IPS-20b (cell line): ENCODE measurements around the gene FOCAD.
A peak's percentile ranks its signal among the peaks of the same experiment; 100 is the strongest.

Experiments
- H3K27ac ChIP-seq: one replicate; pipeline ENCODE4 v1.5.1; 2013; ENCODE audit warnings: low read length
- H3K27me3 ChIP-seq: 2 replicates; pipeline ENCODE4 v1.6.1; 2013; ENCODE audit warnings: mild to moderate bottlenecking, low read length, inconsistent platforms; ENCODE audit not compliant: insufficient read depth
- H3K36me3 ChIP-seq: 2 replicates; pipeline ENCODE4 v1.6.1; 2013; ENCODE audit warnings: low read depth, mild to moderate bottlenecking, inconsistent platforms, low read length, moderate library complexity; ENCODE audit not compliant: insufficient read depth
- H3K4me1 ChIP-seq: 2 replicates; pipeline ENCODE4 v1.6.1; 2013; ENCODE audit warnings: mild to moderate bottlenecking, control low read depth, inconsistent platforms, low read length, moderate library complexity; ENCODE audit not compliant: insufficient read depth
- H3K4me3 ChIP-seq: 2 replicates; pipeline ENCODE4 v1.5.1; 2013; ENCODE audit warnings: mild to moderate bottlenecking, low read length, inconsistent platforms
- H3K9ac ChIP-seq: 2 replicates; pipeline ENCODE4 v1.6.1; 2013; ENCODE audit warnings: low read depth, mild to moderate bottlenecking, inconsistent platforms, low read length, moderate library complexity
- H3K9me3 ChIP-seq: 2 replicates; pipeline ENCODE4 v1.6.1; 2013; ENCODE audit warnings: mild to moderate bottlenecking, low read depth, low read length, inconsistent platforms; ENCODE audit not compliant: insufficient read depth

The FOCAD gene

DNA sequence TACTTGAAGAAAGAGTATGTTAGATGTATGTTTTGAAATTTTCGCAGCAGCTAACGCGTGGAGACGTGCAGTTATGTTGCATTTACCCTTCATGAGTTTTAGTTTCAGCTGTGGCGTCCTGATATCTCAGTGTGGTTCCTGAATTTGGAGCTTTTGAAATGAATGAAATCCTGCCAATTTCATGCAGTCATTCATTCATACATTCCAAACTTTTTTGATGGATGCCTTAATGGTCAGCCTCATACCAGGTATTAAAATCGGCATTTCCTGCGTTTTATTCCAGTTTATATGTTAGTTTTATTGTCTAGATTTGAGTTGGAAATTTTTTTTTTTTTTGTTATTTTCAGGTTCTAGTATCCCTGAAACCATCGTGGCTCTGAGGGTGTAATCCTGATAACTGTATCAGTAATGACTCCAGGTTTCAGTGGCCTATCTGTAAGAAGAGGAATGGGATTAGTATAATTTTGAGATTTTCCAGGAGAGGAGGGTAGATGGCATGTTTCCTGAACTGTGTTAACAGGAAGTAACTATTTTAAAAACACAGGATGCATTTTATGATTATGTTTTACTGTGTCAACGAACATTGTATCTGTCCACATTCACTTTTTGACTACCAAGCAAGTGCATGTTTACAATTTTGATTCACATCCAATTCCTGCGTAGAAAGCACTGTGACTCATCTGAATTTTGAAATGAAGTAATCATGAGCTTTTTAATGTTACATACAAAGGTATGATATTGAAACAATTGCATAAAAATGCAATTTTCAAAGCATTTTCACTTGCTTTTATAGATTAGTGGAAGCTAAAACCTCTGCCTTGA is 1.0 kb downstream of the FOCAD start:
- Histone ChIP-seq H3K27me3 (no peaks in the 10 kb centered on the region), H3K27ac (no peak overlapping the region), H3K9ac (peak overlapping the region; percentile 86; the same call in 1 of the 2 replicates), H3K4me3 (peak overlapping the region; percentile 77), H3K9me3 (no peaks in the 10 kb centered on the region), H3K36me3 (no peaks in the 10 kb centered on the region), H3K4me1 (peaks cover 5% of the 10 kb centered on the region; the same call in 1 of the 2 replicates)

DNA sequence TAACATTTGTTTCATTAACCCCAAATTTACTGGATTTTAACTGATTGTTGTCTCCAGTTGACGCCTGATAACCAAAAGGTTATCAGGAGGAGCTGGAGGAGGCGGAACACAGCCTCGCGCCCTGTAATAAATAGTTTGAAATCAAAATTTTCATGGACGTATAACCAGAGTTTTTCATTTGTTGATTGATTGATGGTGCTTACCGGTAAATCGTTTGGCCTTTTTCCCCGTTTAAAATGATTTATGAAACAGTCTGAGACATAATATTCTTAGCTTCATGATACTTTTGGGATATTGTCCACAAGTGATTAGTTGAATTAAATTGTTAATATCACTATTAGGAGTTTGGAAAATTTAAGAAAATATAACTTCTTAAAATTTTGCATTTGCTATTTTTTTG is 1.7 kb downstream of the FOCAD start:
- Histone ChIP-seq H3K36me3 (no peaks in the 10 kb centered on the region), H3K9ac (no peak overlapping the region), H3K27me3 (no peaks in the 10 kb centered on the region), H3K9me3 (no peaks in the 10 kb centered on the region), H3K4me3 (no peak overlapping the region), H3K4me1 (peaks cover 6% of the 10 kb centered on the region; the same call in 1 of the 2 replicates), H3K27ac (no peak overlapping the region)

DNA sequence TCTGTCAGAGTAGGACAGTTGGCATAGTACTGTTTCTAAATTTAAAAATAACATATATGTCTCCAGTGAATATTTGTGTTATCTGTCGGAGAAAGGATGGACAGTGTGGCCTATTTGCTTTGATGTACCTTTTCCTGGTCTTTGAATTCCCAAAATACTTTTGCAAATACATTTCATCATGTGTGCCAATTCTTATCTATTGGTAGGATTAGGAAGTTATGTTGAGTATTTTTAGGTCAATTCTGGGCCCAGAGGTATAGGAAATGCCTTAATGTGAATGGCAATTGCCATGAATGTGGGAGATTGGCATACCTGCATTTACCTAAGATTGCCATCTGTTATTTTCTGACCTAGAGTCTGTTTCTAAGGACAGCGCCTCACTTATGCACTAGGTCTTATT is 5.8 kb downstream of the FOCAD start:
- Histone ChIP-seq H3K4me1 (peaks cover 13% of the 10 kb centered on the region; the same call in 1 of the 2 replicates), H3K27me3 (no peaks in the 10 kb centered on the region), H3K27ac (no peak overlapping the region), H3K36me3 (no peaks in the 10 kb centered on the region), H3K9ac (no peak overlapping the region), H3K9me3 (no peaks in the 10 kb centered on the region), H3K4me3 (no peak overlapping the region)

DNA sequence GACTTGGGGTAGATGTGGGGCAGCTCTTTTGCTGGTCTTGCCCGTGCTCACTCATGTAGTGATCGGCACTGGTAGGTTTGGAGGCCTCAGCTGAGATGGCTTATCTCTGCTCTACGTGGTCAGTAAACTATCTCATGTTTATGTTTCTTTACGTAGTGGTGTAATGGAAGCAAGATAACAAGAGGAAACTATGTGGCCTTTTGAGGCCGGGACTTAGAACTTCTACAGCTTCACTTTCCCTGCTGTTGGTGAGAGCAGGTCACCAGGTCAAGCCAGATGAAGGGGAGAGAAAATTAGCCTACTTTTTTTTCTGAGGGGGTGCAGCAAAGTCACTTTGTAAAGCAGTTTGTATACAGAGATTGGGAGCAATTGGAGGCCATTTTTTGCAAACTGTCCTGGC is 8.5 kb downstream of the FOCAD start:
- H3K9ac ChIP-seq, result no peak overlapping the region
- no peaks in the 10 kb centered on the region for H3K36me3 ChIP-seq
- no peaks in the 10 kb centered on the region for H3K27me3 ChIP-seq
- no peak overlapping the region for H3K27ac ChIP-seq
- H3K9me3 ChIP-seq, result no peaks in the 10 kb centered on the region
- peaks cover 13% of the 10 kb centered on the region; the same call in 1 of the 2 replicates for H3K4me1 ChIP-seq
- H3K4me3 ChIP-seq, result no peak overlapping the region

DNA sequence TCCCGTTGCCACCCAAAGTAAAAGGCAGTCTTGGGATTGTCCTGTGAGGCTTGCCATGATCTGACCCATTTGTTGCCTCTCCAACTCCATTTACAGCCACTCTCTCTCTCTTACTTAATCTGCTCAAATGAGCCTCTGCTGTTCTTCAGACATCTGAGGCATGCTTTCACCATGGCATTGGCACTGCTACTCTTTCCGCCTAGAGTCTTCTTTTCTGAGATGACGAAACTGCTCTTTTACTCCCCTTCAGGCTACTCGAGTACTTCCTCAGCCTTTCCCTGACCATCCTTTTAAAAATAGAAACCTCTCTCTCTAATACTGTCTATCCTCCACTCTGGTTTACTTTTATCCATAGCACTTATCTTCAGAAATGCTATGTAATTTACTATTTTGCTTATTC is 9.0 kb downstream of the FOCAD start:
- no peak overlapping the region for H3K27ac ChIP-seq
- H3K9ac ChIP-seq, result no peak overlapping the region
- H3K36me3 ChIP-seq, result no peaks in the 10 kb centered on the region
- no peaks in the 10 kb centered on the region for H3K27me3 ChIP-seq
- peaks cover 13% of the 10 kb centered on the region; the same call in 1 of the 2 replicates for H3K4me1 ChIP-seq
- no peaks in the 10 kb centered on the region for H3K9me3 ChIP-seq
- no peak overlapping the region for H3K4me3 ChIP-seq

DNA sequence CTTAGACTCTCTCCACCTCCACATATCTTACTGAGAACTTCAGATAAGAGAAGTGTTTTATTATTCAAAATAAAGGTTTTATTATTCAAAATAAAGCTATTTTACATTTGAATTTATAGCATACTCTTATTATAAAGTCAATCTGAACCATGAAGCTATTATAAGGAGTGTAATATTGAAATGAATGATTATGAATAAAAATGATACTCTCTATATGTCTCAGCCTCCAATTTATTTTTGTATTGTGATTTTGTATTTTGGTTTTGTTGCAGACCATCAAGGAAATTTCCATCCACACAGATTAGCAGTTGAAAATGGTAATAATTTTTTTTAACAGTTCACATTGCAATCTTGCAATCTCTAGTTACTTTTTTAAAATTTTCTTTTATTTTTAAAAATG is 10.2 kb downstream of the FOCAD start:
- no peaks in the 10 kb centered on the region for H3K36me3 ChIP-seq
- H3K9ac ChIP-seq, result no peak overlapping the region
- H3K27me3 ChIP-seq, result no peaks in the 10 kb centered on the region
- H3K9me3 ChIP-seq, result no peaks in the 10 kb centered on the region
- H3K4me1 ChIP-seq, result peaks cover 13% of the 10 kb centered on the region; the same call in 1 of the 2 replicates
- no peak overlapping the region for H3K27ac ChIP-seq
- H3K4me3 ChIP-seq, result 0 out of 2 replicates have a peak overlapping the region, but pooled peaks have one; percentile 23

DNA sequence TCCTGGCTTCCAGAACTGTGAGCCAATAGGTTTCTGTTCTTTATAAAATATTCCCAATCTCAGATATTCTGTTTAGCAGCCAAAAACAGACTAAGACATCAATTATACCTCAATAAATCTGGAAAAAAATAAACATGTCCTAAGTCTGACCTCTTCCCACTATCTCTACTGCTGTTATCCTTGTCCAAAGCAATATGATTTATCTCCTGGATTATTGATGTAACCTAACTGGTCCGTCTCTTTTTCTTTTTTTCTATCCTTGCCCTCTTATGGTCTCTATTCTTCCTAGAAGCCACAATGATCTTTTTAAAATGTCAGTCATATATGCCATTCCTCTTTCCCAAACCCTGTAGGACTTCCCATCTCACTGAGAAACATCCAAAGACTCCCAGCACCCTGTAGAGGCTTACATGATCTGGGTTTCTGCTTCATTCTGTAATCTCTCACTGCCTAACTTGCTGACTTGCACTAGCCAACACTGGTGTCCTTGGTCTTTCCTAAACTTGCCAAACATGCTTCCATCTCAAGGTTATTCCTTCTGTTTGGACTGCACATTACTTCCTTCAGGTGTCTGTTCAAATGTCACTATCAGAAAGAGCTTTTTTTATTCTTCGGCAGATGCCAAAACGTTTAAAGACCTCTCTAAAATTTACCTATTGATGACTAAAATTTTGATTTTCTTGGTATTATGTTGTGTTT is 13.1 kb downstream of the FOCAD start:
- H3K27me3 ChIP-seq, result no peaks in the 10 kb centered on the region
- peaks cover 9% of the 10 kb centered on the region; the same call in 1 of the 2 replicates for H3K4me1 ChIP-seq
- no peak overlapping the region for H3K4me3 ChIP-seq
- H3K9me3 ChIP-seq, result no peaks in the 10 kb centered on the region
- no peaks in the 10 kb centered on the region for H3K36me3 ChIP-seq
- H3K27ac ChIP-seq, result no peak overlapping the region
- no peak overlapping the region for H3K9ac ChIP-seq

DNA sequence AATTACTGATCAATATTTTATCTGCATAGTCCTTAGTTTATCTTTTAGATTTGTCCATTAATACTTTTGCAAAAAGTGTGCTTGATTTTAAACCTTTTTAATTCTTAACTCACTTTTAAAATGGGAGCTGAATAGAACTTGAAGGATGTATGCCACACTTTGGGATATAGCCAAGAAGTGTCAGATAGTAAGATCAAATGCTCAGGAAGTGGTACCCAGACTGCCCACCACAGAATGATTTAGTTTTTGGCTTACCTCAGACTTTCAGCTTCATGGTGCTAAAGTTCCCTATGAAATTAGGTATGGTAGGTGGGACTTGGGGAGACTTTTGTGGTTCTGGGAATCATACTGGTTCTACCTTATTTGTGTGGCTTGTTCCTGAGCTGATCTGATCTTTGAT is 14.7 kb downstream of the FOCAD start:
- no peak overlapping the region for H3K9ac ChIP-seq
- no peaks in the 10 kb centered on the region for H3K9me3 ChIP-seq
- H3K27ac ChIP-seq, result no peak overlapping the region
- H3K27me3 ChIP-seq, result no peaks in the 10 kb centered on the region
- H3K36me3 ChIP-seq, result no peaks in the 10 kb centered on the region
- H3K4me3 ChIP-seq, result no peak overlapping the region
- H3K4me1 ChIP-seq, result peaks cover 8% of the 10 kb centered on the region; the same call in 1 of the 2 replicates

DNA sequence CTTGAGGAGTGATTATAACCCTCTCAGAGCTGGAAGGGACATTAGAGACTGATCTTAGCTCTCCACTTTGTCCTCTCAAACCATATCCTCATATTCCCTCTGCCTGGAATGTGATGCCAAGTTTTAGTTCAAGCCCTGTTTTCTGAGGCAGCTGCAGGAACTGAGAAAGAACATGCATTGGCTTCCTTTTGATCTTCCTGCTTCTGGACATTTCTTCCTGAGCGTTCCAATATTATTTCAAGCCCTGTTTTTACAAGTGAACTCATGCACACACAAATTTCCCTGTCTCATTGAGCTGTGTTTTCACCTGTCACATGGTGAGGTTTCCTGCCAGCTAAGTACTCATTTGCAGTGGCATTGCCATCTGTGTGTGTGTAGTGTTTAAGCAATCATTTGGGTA is 17.0 kb downstream of the FOCAD start:
- H3K9ac ChIP-seq, result no peak overlapping the region
- H3K9me3 ChIP-seq, result no peaks in the 10 kb centered on the region
- H3K27ac ChIP-seq, result no peak overlapping the region
- no peaks in the 10 kb centered on the region for H3K27me3 ChIP-seq
- H3K4me1 ChIP-seq, result peaks cover 6% of the 10 kb centered on the region; the same call in 1 of the 2 replicates
- no peaks in the 10 kb centered on the region for H3K36me3 ChIP-seq
- no peak overlapping the region for H3K4me3 ChIP-seq

DNA sequence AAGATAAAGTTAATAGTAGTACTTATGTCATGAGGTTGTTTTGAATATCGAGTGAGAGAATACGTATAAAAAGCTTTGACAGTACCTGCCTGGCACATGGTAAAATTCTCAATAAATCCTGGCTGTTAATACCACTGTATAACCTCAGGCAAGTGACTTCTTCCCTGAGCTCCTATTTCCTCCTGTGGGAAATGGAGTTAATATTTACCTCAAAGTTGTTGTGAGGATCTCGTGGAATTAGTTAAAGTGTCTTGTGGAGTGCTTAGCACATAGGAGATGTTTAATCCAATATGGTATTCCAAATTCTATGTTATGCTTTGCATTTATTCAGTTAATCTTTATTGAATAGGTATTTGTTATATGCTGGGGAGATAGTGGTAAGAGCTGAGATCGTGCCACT is 18.5 kb downstream of the FOCAD start:
- H3K4me1 ChIP-seq, result peaks cover 6% of the 10 kb centered on the region; the same call in 1 of the 2 replicates
- no peak overlapping the region for H3K9ac ChIP-seq
- H3K36me3 ChIP-seq, result no peaks in the 10 kb centered on the region
- no peaks in the 10 kb centered on the region for H3K9me3 ChIP-seq
- no peak overlapping the region for H3K27ac ChIP-seq
- H3K4me3 ChIP-seq, result no peak overlapping the region
- no peaks in the 10 kb centered on the region for H3K27me3 ChIP-seq

DNA sequence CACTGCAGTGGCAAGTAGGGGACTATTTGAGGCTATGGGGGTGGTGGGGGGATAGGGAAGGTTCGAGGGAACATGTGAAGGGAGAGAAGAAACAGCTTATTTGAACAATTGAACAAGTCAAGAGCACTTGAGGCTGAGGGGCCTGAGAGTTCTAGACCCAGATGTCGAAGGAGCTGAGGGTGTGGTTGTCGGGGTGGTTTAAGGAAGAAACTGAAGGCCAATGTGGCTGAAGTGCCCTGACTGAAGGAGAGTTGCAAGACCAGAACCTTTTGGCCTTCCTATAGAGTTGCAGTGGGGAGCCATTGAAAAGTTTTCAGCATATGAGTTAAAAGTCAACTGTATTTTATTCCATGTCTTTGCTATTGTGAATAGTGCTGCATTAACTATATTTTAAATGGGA is 19.1 kb downstream of the FOCAD start:
- Histone ChIP-seq H3K27me3 (no peaks in the 10 kb centered on the region), H3K9me3 (no peaks in the 10 kb centered on the region), H3K4me3 (no peak overlapping the region), H3K27ac (no peak overlapping the region), H3K36me3 (no peaks in the 10 kb centered on the region), H3K4me1 (peaks cover 6% of the 10 kb centered on the region; the same call in 1 of the 2 replicates), H3K9ac (no peak overlapping the region)

DNA sequence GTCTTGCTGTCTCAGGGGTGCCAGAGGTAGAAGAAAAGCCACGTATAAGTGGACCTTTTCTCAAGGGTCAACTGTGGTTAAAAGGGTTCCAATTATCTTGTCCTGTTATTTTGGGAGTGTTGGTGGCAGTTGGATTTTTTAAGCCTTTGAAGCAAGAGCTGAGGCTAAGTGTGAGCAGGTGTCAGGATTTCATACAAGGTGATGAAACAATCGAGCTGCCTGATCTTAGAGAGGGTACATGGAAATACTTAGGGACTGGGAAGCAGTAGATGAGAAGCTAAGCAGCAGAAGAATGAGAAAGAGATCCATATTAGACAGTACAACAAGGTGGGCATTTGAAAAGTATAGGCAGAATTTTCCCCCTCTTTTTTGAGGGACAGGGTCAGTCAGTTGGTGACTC is 23.6 kb downstream of the FOCAD start:
- Histone ChIP-seq H3K4me1 (peaks cover 6% of the 10 kb centered on the region; the same call in 1 of the 2 replicates), H3K4me3 (no peak overlapping the region), H3K9ac (no peak overlapping the region), H3K9me3 (no peaks in the 10 kb centered on the region), H3K27ac (no peak overlapping the region), H3K27me3 (no peaks in the 10 kb centered on the region), H3K36me3 (no peaks in the 10 kb centered on the region)
